ENCODE data around the gene MRPL37.

GRCh38 chr1:54265126-54265525, 65.2 kb downstream of the MRPL37 start:
- TF ChIP-seq CTCF (IDR thresholded peaks at IDR 0.05): no peak
- TF ChIP-seq POLR2AphosphoS5 (IDR thresholded peaks at IDR 0.05): no peak
- TF ChIP-seq POLR2A (IDR thresholded peaks at IDR 0.05): no peak

All from prostate gland (tissue), 2 donors.